Right atrium auricular region (tissue), 2 donors: ENCODE results near the gene COPS7A. TPM values are rescaled to one million over a fixed set of nuclear protein-coding genes. Genes with fewer than 3 reads are reported as not detected.
"Not testable (repeated sequence)": the region's sequence is repeated elsewhere in the genome, so short reads cannot be mapped to it uniquely, and the experiment has no call there.

Experiments used
- DNase-seq: peaks from one replicate; pipeline ENCODE4 v3.0.0-alpha.2; 2019; ENCODE audit warnings: low spot score
- H3K27ac ChIP-seq, 2 donors: fragments of 200-600 bp; sonication (generic); 1 replicate in 1 of 2; 2 replicates in 1 of 2; pipeline ENCODE4 v1.5.1; 2016 to 2019
- H3K27me3 ChIP-seq, 2 donors: fragments of 200-600 bp; sonication (generic); one replicate each; pipeline versions ENCODE4 v1.5.1 to v1.6.0; 2017 to 2019
- H3K36me3 ChIP-seq: fragments of 200-600 bp; sonication (generic); one replicate; pipeline ENCODE4 v1.5.1; 2016
- H3K4me1 ChIP-seq, 2 donors: fragments of 200-600 bp; sonication (generic); one replicate each; pipeline versions ENCODE4 v1.5.1 to v1.6.0; 2017 to 2019
- H3K4me3 ChIP-seq, 2 donors: fragments of 200-600 bp; sonication (generic); 1 replicate in 1 of 2; 2 replicates in 1 of 2; pipeline ENCODE4 v1.5.1; 2017 to 2019; ENCODE audit warnings: mild to moderate bottlenecking in 1 of 2, moderate library complexity in 1 of 2
- H3K9me3 ChIP-seq, 2 donors: fragments of 200-600 bp; sonication (generic); one replicate each; pipeline ENCODE4 v1.5.1; 2019
- total RNA-seq, 2 donors: library from RNA; depleted of rRNA; stranded (reverse); fragments of >200 nt; gene quantifications; one replicate each; pipeline ENCODE4 v1.1.0, GENCODE V29; 2016
- TF ChIP-seq, protein P1 (sequence below), 2 donors: fragments of 200-600 bp; sonication (generic); IDR thresholded peaks; one replicate each; pipeline ENCODE4 v1.5.1; 2019; ENCODE audit warnings: antibody characterized with exemption in 2 of 2

COPS7A gene
- total RNA-seq, 2 donors from 2014 or later = 72.7 to 73.6 TPM

DNA sequence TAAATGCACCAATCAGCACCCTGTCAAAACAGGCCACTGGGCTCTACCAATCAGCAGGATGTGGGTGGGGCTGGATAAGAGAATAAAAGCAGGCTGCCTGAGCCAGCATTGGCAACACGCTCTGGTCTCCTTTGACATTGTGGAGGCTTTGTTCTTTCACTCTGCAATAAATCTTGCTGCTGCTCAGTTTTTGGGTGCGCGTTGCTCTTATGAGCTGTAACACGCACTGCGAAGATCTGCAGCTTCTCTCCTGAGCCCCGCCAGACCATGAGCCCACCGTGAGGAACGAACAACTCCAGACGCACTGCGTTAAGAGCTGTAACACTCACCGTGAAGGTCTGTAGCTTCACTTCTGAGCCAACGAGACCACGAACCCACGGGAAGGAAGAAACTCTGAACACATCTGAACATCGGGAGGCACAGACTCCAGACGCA is 14.9 kb upstream of the COPS7A start:
- no peak for DNase-seq
- Histone ChIP-seq H3K4me3 (no peak overlapping the region), H3K9me3 (no peaks in the 10 kb centered on the region), H3K27ac (no peak overlapping the region), H3K27me3 (peaks cover 0 to 2% of the 10 kb centered on the region in 2 donors), H3K4me1 (no peaks in the 10 kb centered on the region), H3K36me3 (no peaks in the 10 kb centered on the region)
- TF ChIP-seq, protein P1, sequence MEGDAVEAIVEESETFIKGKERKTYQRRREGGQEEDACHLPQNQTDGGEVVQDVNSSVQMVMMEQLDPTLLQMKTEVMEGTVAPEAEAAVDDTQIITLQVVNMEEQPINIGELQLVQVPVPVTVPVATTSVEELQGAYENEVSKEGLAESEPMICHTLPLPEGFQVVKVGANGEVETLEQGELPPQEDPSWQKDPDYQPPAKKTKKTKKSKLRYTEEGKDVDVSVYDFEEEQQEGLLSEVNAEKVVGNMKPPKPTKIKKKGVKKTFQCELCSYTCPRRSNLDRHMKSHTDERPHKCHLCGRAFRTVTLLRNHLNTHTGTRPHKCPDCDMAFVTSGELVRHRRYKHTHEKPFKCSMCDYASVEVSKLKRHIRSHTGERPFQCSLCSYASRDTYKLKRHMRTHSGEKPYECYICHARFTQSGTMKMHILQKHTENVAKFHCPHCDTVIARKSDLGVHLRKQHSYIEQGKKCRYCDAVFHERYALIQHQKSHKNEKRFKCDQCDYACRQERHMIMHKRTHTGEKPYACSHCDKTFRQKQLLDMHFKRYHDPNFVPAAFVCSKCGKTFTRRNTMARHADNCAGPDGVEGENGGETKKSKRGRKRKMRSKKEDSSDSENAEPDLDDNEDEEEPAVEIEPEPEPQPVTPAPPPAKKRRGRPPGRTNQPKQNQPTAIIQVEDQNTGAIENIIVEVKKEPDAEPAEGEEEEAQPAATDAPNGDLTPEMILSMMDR (IDR thresholded peaks at IDR 0.05) = no peak

DNA sequence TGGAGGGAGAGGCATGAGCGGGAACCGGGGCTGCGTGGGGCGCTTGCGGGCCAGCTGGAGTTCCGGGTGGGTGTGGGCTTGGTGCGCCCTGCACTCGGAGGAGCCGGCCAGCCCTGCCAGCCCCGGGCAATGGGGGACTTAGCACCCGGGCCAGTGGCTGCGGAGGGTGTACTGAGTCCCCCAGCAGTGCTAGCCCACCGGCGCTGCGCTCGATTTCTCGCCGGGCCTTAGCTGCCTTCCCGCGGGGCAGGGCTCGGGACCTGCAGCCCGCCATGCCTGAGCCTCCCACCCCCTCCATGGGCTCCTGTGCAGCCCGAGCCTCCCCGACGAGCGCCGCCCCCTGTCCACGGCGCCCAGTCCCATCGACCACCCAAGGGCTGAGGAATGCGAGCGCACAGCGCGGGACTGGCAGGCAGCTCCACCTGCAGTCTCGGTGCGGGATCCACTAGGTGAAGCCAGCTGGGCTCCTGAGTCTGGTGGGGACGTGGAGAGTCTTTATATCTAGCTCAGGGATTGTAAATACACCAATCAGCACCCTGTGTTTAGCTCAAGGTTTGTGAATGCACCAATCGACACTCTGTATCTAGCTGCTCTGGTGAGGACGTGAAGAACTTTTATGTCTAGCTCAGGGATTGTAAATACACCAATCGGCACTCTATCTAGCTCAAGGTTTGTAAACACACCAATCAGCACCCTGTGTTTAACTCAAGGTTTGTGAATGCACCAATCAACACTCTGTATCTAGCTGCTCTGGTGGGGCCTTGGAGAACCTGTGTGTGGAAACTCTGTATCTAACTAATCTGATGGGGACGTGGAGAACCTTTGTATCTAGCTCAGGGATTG is 7.6 kb upstream of the COPS7A start:
- not testable (repeated sequence) for H3K27ac ChIP-seq, DNase-seq, H3K4me3 ChIP-seq, H3K27me3 ChIP-seq, H3K36me3 ChIP-seq, H3K9me3 ChIP-seq, H3K4me1 ChIP-seq

DNA sequence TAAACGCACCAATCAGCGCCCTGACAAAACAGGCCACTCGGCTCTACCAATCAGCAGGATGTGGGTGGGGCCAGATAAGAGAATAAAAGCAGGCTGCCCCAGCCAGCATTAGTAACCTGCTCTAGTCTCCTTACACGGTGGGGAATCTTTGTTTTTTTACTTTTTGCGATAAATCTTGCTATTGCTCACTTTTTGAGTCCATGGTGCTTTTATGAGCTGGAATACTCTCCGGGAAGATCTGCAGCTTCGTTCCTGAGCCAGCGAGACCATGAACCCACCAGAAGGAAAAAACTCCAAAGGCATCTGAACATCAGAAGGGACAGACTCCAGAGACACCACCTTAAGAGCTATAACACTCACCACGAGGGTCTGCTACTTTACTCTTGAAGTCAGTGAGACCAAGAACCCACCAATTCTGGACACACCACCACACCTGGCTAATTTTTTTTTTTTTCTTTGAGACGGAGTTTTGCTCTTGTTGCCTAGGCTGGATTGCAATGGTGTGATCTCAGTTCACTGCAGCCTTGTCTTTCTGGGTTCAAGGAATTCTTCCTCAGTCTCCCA is 6.9 kb upstream of the COPS7A start:
- no peaks in the 10 kb centered on the region for H3K9me3 ChIP-seq
- DNase-seq = no peak
- TF ChIP-seq, protein P1 (IDR thresholded peaks at IDR 0.05) = no peak
- no peaks in the 10 kb centered on the region for H3K36me3 ChIP-seq
- H3K4me3 ChIP-seq = no peak overlapping the region
- H3K4me1 ChIP-seq = no peaks in the 10 kb centered on the region
- no peak overlapping the region for H3K27ac ChIP-seq
- H3K27me3 ChIP-seq = no peaks in the 10 kb centered on the region

DNA sequence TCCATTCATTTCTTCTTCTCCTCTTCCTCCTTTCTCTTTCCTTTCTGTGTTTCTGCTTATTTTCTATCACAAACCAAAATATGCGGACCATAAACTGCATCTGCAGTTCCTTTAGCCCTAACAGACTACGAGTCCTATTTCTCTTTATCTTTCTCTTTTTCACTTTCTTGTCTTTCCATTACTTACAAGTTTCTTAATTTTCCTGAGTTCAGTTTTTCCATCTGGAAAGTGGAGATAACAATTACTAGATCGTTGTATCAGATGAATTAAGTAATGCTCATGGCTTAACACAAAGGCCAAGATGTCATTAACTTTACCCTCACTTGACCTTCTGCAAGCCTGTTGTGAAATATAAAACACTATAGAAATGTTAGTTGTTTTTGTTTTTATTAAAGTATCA is 983 bp upstream of the COPS7A start:
- DNase-seq = no peak
- no peak overlapping the region for H3K27ac ChIP-seq
- peaks cover 0 to 15% of the 10 kb centered on the region in 2 donors for H3K4me1 ChIP-seq
- peaks cover 5% of the 10 kb centered on the region for H3K36me3 ChIP-seq
- H3K27me3 ChIP-seq = no peaks in the 10 kb centered on the region
- TF ChIP-seq, protein P1 (IDR thresholded peaks at IDR 0.05) = no peak
- H3K4me3 ChIP-seq = no peak overlapping the region
- H3K9me3 ChIP-seq = no peaks in the 10 kb centered on the region

DNA sequence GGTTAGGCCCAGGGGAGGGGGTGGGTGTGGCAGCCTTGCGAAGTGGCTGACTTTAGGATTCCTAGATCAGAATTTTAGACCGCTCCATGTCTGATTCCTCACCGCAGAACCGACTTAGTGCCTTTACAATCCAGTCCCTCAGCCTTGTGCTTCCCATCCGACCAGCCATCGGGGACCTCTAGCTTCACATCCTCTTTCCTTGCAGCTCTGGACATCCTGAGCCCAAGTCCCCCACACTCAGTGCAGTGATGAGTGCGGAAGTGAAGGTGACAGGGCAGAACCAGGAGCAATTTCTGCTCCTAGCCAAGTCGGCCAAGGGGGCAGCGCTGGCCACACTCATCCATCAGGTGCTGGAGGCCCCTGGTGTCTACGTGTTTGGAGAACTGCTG is 557 bp downstream of the COPS7A start:
- TF ChIP-seq, protein P1 (IDR thresholded peaks at IDR 0.05) = no peak
- DNase-seq = no peak
- Histone ChIP-seq H3K4me1 (peaks cover 0 to 15% of the 10 kb centered on the region in 2 donors), H3K4me3 (peak overlapping the region; percentile 61 to 74), H3K9me3 (no peaks in the 10 kb centered on the region), H3K36me3 (peaks cover 20% of the 10 kb centered on the region), H3K27me3 (no peaks in the 10 kb centered on the region), H3K27ac (peak overlapping the region; percentile 82 to 88)

DNA sequence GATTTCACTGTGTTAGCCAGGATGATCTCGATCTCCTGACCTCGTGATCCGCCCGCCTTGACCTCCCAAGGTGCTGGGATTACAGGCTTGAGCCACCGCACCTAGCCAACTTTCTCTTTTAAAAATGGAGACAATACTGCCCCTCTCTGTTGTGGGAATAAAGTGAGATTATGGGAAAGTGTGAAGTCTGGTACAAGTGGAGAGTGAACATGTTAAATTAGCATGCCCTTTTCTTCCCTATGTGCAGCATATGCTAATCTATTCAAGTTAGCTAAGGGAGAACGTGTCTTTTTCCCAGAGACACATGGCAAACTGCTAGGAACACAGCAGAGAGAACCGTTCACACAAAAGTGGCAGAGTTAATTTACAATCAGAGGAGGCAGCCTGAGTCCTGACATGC is 1.5 kb downstream of the COPS7A start:
- TF ChIP-seq, protein P1 (IDR thresholded peaks at IDR 0.05) = no peak
- DNase-seq = no peak
- no peak overlapping the region for H3K27ac ChIP-seq
- no peak overlapping the region for H3K4me3 ChIP-seq
- no peaks in the 10 kb centered on the region for H3K27me3 ChIP-seq
- H3K9me3 ChIP-seq = no peaks in the 10 kb centered on the region
- peaks cover 29% of the 10 kb centered on the region for H3K36me3 ChIP-seq
- peaks cover 0 to 15% of the 10 kb centered on the region in 2 donors for H3K4me1 ChIP-seq
